GM12878 (cell line): ENCODE data around the gene SASH3. TPM values are rescaled to one million over a fixed set of nuclear protein-coding genes. Genes with fewer than 3 reads are reported as not detected.

Source experiments
- ATAC-seq: fragments of 200-7000 bp; cut with Tn5 transposase; 3 replicates; pipeline ENCODE4 v1.9.1; 2020; ENCODE audit warnings: mild to moderate bottlenecking, moderate library complexity
- BruUV-seq: library from RNA; stranded (reverse); fragments of 400-500 nt; replicated peaks from 2 replicates; lab custom pipeline; 2021; lab: Mats Ljungman, UMichigan
- CTCF ChIA-PET: fragments of 300-600 bp; sonication (Branson Sonifier 250); formaldehyde crosslinking; extraction: SDS; loops from one replicate; lab custom pipeline; 2021; ENCODE audit warnings: inconsistent platforms; lab: Yijun Ruan, JAX
- POLR2A ChIA-PET: fragments of 350-600 bp; formaldehyde crosslinking; extraction: SDS; loops from one replicate; lab custom pipeline; 2021; ENCODE audit warnings: inconsistent platforms; lab: Charles Lee
- RAD21 ChIA-PET: fragments of 300-600 bp; sonication (Branson Sonifier 250); formaldehyde crosslinking; loops from one replicate; lab custom pipeline; 2023; ENCODE audit warnings: antibody characterized with exemption; ENCODE audit not compliant: unreplicated experiment; lab: Charles Lee
- SMC1A ChIA-PET: fragments of 300-600 bp; sonication (Branson Sonifier 250); formaldehyde crosslinking; loops from one replicate; lab custom pipeline; 2023; ENCODE audit not compliant: unreplicated experiment, uncharacterized antibody; lab: Charles Lee
- DNase-seq: peaks from one replicate; pipeline ENCODE4 v3.0.0-alpha.2; 2011; ENCODE audit warnings: low read depth, low spot score
- FAIRE-seq: peaks from 3 replicates; lab custom pipeline; 2011; peaks lifted over from hg19 to GRCh38; lab: Jason Lieb, UNC
- H2AFZ ChIP-seq: 2 replicates; pipeline ENCODE4 v1.6.0; 2011; ENCODE audit warnings: low read depth, low read length, control low read depth; ENCODE audit not compliant: control insufficient read depth
- H3K27ac ChIP-seq: 2 replicates; pipeline ENCODE4 v1.5.1; 2011; ENCODE audit warnings: control low read depth; ENCODE audit not compliant: control insufficient read depth, insufficient read depth
- H3K27me3 ChIP-seq, 2 experiments: replicated peaks in 1 of 2; 2 replicates each; pipeline versions ENCODE4 v1.6.0 to v1.6.1; 2011; ENCODE audit warnings: low read length in 1 of 2; ENCODE audit not compliant: control insufficient read depth in 2 of 2, insufficient read depth in 2 of 2
- H3K36me3 ChIP-seq, 2 experiments: 2 replicates each; pipeline ENCODE4 v1.5.1; 2011; ENCODE audit warnings: low read length in 1 of 2; ENCODE audit not compliant: control insufficient read depth in 2 of 2, insufficient read depth in 2 of 2
- H3K4me1 ChIP-seq: 2 replicates; pipeline ENCODE4 v1.6.1; 2011; ENCODE audit warnings: mild to moderate bottlenecking, low read length, moderate library complexity, mixed read lengths; ENCODE audit not compliant: control insufficient read depth, insufficient read depth
- H3K4me2 ChIP-seq: 2 replicates; pipeline ENCODE4 v1.6.0; 2011; ENCODE audit warnings: control low read depth; ENCODE audit not compliant: control insufficient read depth, insufficient read depth
- H3K4me3 ChIP-seq: fragments of 200-600 bp; sonication (generic); 2 replicates; pipeline ENCODE4 v1.5.1; 2016
- H3K79me2 ChIP-seq: 2 replicates; pipeline ENCODE4 v1.6.0; 2011; ENCODE audit warnings: low read length; ENCODE audit not compliant: control insufficient read depth, insufficient read depth
- H3K9ac ChIP-seq: 2 replicates; pipeline ENCODE4 v1.8.0; 2011; ENCODE audit warnings: low read length, control low read depth, mixed read lengths; ENCODE audit not compliant: control insufficient read depth, insufficient read depth
- H3K9me3 ChIP-seq: replicated peaks from 3 replicates; pipeline ENCODE4 v1.5.1; 2011; ENCODE audit warnings: mild to moderate bottlenecking, low read length; ENCODE audit not compliant: control insufficient read depth, insufficient read depth
- H4K20me1 ChIP-seq: 2 replicates; pipeline ENCODE4 v1.6.0; 2011; ENCODE audit not compliant: control insufficient read depth, insufficient read depth
- FOXM1 ChIP-seq: IDR thresholded peaks from 2 replicates; pipeline ENCODE4 v1.6.1; 2012; ENCODE audit warnings: low read depth, mild to moderate bottlenecking, inconsistent platforms, low read length, moderate library complexity
- HDAC6 ChIP-seq: fragments of 200-600 bp; sonication (generic); IDR thresholded peaks from one replicate; pipeline ENCODE4 v1.8.0; 2017; ENCODE audit warnings: antibody characterized with exemption; ENCODE audit not compliant: unreplicated experiment
- LARP7 ChIP-seq: fragments of 450-650 bp; IDR thresholded peaks from 2 replicates; pipeline ENCODE4 v1.6.1; 2017; ENCODE audit warnings: mild to moderate bottlenecking
- MEF2B ChIP-seq: fragments of 450-650 bp; IDR thresholded peaks from 2 replicates; pipeline ENCODE4 v1.6.1; 2018; ENCODE audit warnings: mild to moderate bottlenecking, moderate library complexity; ENCODE audit not compliant: partially characterized antibody, poor library complexity, severe bottlenecking
- MYC ChIP-seq: IDR thresholded peaks from 2 replicates; pipeline ENCODE4 v1.6.1; 2011; ENCODE audit warnings: mild to moderate bottlenecking, low read length, moderate library complexity, inconsistent platforms; ENCODE audit not compliant: insufficient read depth, insufficient replicate concordance, insufficient read length, severe bottlenecking
- NFIC ChIP-seq: IDR thresholded peaks from 2 replicates; pipeline ENCODE4 v1.6.1; 2012; ENCODE audit warnings: low read depth, mild to moderate bottlenecking, inconsistent platforms, low read length, moderate library complexity
- NR2F1 ChIP-seq: fragments of 450-650 bp; conservative IDR thresholded peaks from 2 replicates; pipeline ENCODE4 v1.6.1; 2017; ENCODE audit warnings: mild to moderate bottlenecking
- NRF1 ChIP-seq: conservative IDR thresholded peaks from 2 replicates; pipeline ENCODE4 v1.6.1; 2011; ENCODE audit warnings: mild to moderate bottlenecking, low read depth, low read length, improper control_type of control experiment
- PAX8 ChIP-seq: fragments of 450-650 bp; IDR thresholded peaks from 2 replicates; pipeline ENCODE4 v1.6.1; 2017; ENCODE audit warnings: mild to moderate bottlenecking, moderate library complexity
- RFX5 ChIP-seq: IDR thresholded peaks from 2 replicates; pipeline ENCODE4 v1.6.1; 2011; ENCODE audit warnings: low read depth, low read length, improper control_type of control experiment
- SIN3A ChIP-seq: IDR thresholded peaks from 2 replicates; pipeline ENCODE4 v1.6.1; 2012; ENCODE audit warnings: low read depth, low read length, improper control_type of control experiment
- SPI1 ChIP-seq: IDR thresholded peaks from 2 replicates; pipeline ENCODE4 v1.6.1; 2011; ENCODE audit warnings: low read depth, mild to moderate bottlenecking, low read length, moderate library complexity, borderline replicate concordance; ENCODE audit not compliant: insufficient read depth
- SREBF1 ChIP-seq: IDR thresholded peaks from 2 replicates; pipeline ENCODE4 v1.6.1; 2012; ENCODE audit warnings: mild to moderate bottlenecking, low read length
- TCF7 ChIP-seq: IDR thresholded peaks from 2 replicates; pipeline ENCODE4 v1.6.1; 2014; ENCODE audit warnings: antibody characterized with exemption, borderline replicate concordance
- YBX1 ChIP-seq: fragments of 450-650 bp; IDR thresholded peaks from 2 replicates; pipeline ENCODE4 v1.6.1; 2016; ENCODE audit warnings: antibody characterized with exemption
- WGBS: methylation state at CpG from one replicate; pipeline ENCODE4 v1.1.6; 2016; ENCODE audit warnings: low lambda C conversion rate; ENCODE audit not compliant: insufficient replicate concordance, insufficient coverage; ENCODE audit errors: missing lambda C conversion rate; 5-methylcytosine and 5-hydroxymethylcytosine counted together
- in situ Hi-C: fragments of 300-500 bp; cut with MboI; formaldehyde crosslinking; loops from 9 replicates; pipeline ENCODE4 v1.14.3; 2018; ENCODE audit warnings: mixed read lengths
- intact Hi-C: fragments of 100-400 bp; cut with micrococcal nuclease; formaldehyde crosslinking; loops from one replicate; pipeline ENCODE4 v1.14.2; 2022; ENCODE audit not compliant: unreplicated experiment
- polyA plus RNA-seq, 11 experiments: library from polyadenylated mRNA; depleted of rRNA in 4 of 11; unstranded in 6 of 11; stranded (reverse) in 5 of 11; fragments of >200 nt; fragmentation: Nextera tagmentation in 4 of 11; fragmentation: Illumina TruSeq in 1 of 11; extraction: Ambion mirVana in 4 of 11; extraction: Trizol in 1 of 11; gene quantifications; 1 replicate in 1 of 11; 2 replicates in 10 of 11; pipeline versions ENCODE4 v1.2.1 to v1.2.3, GENCODE V29; 2011 to 2016; ENCODE audit warnings: inconsistent platforms in 2 of 11, missing spikeins in 2 of 11, low read depth in 1 of 11
- total RNA-seq, 4 experiments: library from RNA; depleted of rRNA in 3 of 4; stranded (reverse); fragments of >200 nt in 3 of 4; fragmentation: Illumina TruSeq in 1 of 4; extraction: Trizol in 1 of 4; gene quantifications; 2 replicates each; pipeline versions ENCODE4 v1.2.1 to v1.2.3, GENCODE V29; 2013 to 2021
- TF ChIP-seq, protein P1 (sequence below): fragments of 450-650 bp; IDR thresholded peaks from 2 replicates; pipeline ENCODE4 v1.6.1; 2018; ENCODE audit warnings: borderline replicate concordance, mild to moderate bottlenecking; ENCODE audit not compliant: partially characterized antibody
- TF ChIP-seq, protein P2 (sequence below): fragments of 450-650 bp; IDR thresholded peaks from 2 replicates; pipeline ENCODE4 v1.6.1; 2018; ENCODE audit warnings: mild to moderate bottlenecking, low read depth, moderate library complexity; ENCODE audit not compliant: partially characterized antibody

Gene SASH3
- total and polyA plus RNA-seq, 10 of the 15 experiments (the other 5 are each of a cell fraction or from before 2014, with no cell fraction given) = 23.1 to 233 (median 160) TPM

DNA sequence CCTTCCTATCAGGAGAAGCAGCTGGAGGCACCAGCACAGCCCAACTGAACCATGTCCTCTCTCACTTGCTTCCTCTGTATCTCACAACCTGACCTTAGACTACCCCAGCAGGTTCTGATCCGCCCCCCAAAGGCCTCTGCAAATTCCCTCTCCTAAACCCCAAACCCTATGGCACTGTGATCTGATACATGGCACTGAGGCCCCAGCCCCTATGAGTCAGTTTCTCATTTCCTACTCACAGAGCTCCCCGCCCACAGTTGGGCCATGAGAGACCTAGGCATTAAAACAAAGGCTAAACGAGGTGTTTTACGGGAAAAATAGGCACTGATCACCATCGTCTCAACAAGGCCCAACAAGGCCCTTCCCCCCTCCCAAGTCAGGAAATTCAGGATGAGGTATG, 19.1 kb downstream of the SASH3 start (continued):
- no peak for TF ChIP-seq HDAC6
- TF ChIP-seq, all 136 proteins: peak for 0

DNA sequence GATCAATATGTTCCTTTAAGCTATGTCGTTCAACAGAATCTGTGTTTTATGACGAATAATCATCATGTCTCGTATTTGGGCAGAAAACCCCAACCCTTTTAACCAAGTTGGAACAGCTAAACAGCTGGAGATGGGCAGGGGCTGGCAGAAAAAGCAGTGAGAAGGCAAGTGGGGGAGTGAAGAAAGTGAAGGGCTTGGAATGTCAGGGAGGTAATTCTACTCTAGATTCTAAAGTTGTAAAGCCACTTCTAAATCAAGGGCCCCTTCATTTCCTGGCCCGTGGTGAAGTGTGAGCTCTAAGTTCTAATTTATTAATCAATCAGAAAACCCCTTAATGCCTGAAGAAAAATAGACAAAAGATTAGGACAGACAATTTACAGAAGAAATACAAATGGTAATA, 20.4 kb downstream of the SASH3 start:
- ChIA-PET RAD21 (interaction anchor here (3.0 kb wide), 1 partner anchor 45 kb away, joined by 11 read pairs; no protein-coding TSS in a partner anchor), POLR2A (no interaction called here), CTCF (interaction anchor here (0.9 kb wide), 1 partner anchor 19 kb away, joined by 3 read pairs; no protein-coding TSS in a partner anchor), SMC1A (interaction anchor here (0.7 to 1.1 kb wide), 3 partner anchors 23 to 153 kb away, joined by 3 read pairs; no protein-coding TSS in a partner anchor)
- Histone ChIP-seq H3K4me3 (no peak overlapping the region), H3K79me2 (no peaks in the 10 kb centered on the region), H4K20me1 (no peaks in the 10 kb centered on the region), H3K27me3 (no peaks in the 10 kb centered on the region), H3K27ac (no peak overlapping the region), H3K9ac (no peak overlapping the region), H3K36me3 (peaks cover 1 to 12% of the 10 kb centered on the region in 2 experiments; a peak in 2 of 4 replicates), H3K9me3 (no peaks in the 10 kb centered on the region), H2AFZ (no peak overlapping the region), H3K4me2 (no peak overlapping the region), H3K4me1 (no peaks in the 10 kb centered on the region)
- FAIRE-seq (no peak), DNase-seq (no peak), ATAC-seq (no peak)
- in situ Hi-C loops = no loop called here
- intact Hi-C loops = no loop called here
- TF ChIP-seq SPI1 = no peak
- no peak for TF ChIP-seq MYC
- TF ChIP-seq, protein P1, sequence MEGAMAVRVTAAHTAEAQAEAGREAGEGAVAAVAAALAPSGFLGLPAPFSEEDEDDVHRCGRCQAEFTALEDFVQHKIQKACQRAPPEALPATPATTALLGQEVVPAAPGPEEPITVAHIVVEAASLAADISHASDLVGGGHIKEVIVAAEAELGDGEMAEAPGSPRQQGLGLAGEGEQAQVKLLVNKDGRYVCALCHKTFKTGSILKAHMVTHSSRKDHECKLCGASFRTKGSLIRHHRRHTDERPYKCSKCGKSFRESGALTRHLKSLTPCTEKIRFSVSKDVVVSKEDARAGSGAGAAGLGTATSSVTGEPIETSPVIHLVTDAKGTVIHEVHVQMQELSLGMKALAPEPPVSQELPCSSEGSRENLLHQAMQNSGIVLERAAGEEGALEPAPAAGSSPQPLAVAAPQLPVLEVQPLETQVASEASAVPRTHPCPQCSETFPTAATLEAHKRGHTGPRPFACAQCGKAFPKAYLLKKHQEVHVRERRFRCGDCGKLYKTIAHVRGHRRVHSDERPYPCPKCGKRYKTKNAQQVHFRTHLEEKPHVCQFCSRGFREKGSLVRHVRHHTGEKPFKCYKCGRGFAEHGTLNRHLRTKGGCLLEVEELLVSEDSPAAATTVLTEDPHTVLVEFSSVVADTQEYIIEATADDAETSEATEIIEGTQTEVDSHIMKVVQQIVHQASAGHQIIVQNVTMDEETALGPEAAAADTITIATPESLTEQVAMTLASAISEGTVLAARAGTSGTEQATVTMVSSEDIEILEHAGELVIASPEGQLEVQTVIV = no peak
- no peak for TF ChIP-seq NFIC
- TF ChIP-seq RFX5 = no peak
- TF ChIP-seq FOXM1 = no peak
- TF ChIP-seq SIN3A = no peak
- no peak for TF ChIP-seq YBX1
- TF ChIP-seq PAX8 = no peak
- TF ChIP-seq MEF2B = no peak
- no peak for TF ChIP-seq NR2F1
- no peak for TF ChIP-seq SREBF1
- no peak for TF ChIP-seq HDAC6
- TF ChIP-seq LARP7 = no peak
- TF ChIP-seq NRF1 = no peak
- no peak for TF ChIP-seq TCF7
- TF ChIP-seq, protein P2, sequence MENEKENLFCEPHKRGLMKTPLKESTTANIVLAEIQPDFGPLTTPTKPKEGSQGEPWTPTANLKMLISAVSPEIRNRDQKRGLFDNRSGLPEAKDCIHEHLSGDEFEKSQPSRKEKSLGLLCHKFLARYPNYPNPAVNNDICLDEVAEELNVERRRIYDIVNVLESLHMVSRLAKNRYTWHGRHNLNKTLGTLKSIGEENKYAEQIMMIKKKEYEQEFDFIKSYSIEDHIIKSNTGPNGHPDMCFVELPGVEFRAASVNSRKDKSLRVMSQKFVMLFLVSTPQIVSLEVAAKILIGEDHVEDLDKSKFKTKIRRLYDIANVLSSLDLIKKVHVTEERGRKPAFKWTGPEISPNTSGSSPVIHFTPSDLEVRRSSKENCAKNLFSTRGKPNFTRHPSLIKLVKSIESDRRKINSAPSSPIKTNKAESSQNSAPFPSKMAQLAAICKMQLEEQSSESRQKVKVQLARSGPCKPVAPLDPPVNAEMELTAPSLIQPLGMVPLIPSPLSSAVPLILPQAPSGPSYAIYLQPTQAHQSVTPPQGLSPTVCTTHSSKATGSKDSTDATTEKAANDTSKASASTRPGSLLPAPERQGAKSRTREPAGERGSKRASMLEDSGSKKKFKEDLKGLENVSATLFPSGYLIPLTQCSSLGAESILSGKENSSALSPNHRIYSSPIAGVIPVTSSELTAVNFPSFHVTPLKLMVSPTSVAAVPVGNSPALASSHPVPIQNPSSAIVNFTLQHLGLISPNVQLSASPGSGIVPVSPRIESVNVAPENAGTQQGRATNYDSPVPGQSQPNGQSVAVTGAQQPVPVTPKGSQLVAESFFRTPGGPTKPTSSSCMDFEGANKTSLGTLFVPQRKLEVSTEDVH = no peak
- WGBS = 31% methylated on average over 4 of the region's 4 CpGs
- no TSS peak for BruUV-seq
